B cell (primary cell): ENCODE results near the gene HOXB4. TPM values are rescaled to one million over a fixed set of nuclear protein-coding genes. Genes with fewer than 3 reads are reported as not detected.

Source experiments
- ATAC-seq: fragments of 200-7000 bp; cut with Tn5 transposase; one replicate; pipeline ENCODE4 v1.10.0; 2021; ENCODE audit warnings: low read depth, mild to moderate bottlenecking, moderate number of reproducible peaks, moderate library complexity
- CTCF ChIA-PET: fragments of 350-600 bp; sonication (Branson Sonifier 250); formaldehyde crosslinking; loops from one replicate; lab custom pipeline; 2021; ENCODE audit warnings: antibody characterized with exemption, inconsistent platforms; lab: Charles Lee
- POLR2A ChIA-PET: fragments of 350-600 bp; sonication (Branson Sonifier 250); formaldehyde crosslinking; loops from one replicate; lab custom pipeline; 2021; ENCODE audit warnings: antibody characterized with exemption; lab: Charles Lee
- DNase-seq: peaks from one replicate; pipeline ENCODE4 v3.0.0; 2013
- H2AFZ ChIP-seq: 2 replicates; pipeline ENCODE4 v1.6.1; 2012; ENCODE audit warnings: mild to moderate bottlenecking, low read depth, low read length; ENCODE audit not compliant: insufficient read depth, poor library complexity, severe bottlenecking
- H3K27ac ChIP-seq, 2 donors: 1 replicate in 1 of 2; 2 replicates in 1 of 2; pipeline ENCODE4 v1.5.1; 2012 to 2013; ENCODE audit warnings: low read length in 2 of 2, mild to moderate bottlenecking in 2 of 2, moderate library complexity in 1 of 2
- H3K27me3 ChIP-seq, 4 experiments: fragments of 200-600 bp in 1 of 4; sonication (generic) in 1 of 4; replicated peaks in 1 of 4; 1 replicate in 2 of 4; 2 replicates in 2 of 4; pipeline versions ENCODE4 v1.6.1 to v1.7.0; 2013 to 2016; ENCODE audit warnings: low read length in 3 of 4, mild to moderate bottlenecking in 2 of 4, mixed read lengths in 1 of 4, moderate library complexity in 1 of 4; ENCODE audit not compliant: insufficient read depth in 4 of 4, control insufficient read depth in 3 of 4; ENCODE audit errors: control extremely low read depth in 1 of 4
- H3K36me3 ChIP-seq, 2 experiments: replicated peaks in 1 of 2; 1 replicate in 1 of 2; 2 replicates in 1 of 2; pipeline versions ENCODE4 v1.6.1 to v1.7.1; 2013; ENCODE audit warnings: low read length in 1 of 2; ENCODE audit not compliant: insufficient read depth in 2 of 2, control insufficient read depth in 1 of 2; ENCODE audit errors: control extremely low read depth in 1 of 2, extremely low read depth in 1 of 2
- H3K4me1 ChIP-seq, 2 donors: fragments of 200-600 bp in 1 of 2; sonication (generic) in 1 of 2; 1 replicate in 1 of 2; 2 replicates in 1 of 2; pipeline versions ENCODE4 v1.5.1 to v1.6.1; 2013 to 2017; ENCODE audit warnings: low read length in 2 of 2; ENCODE audit not compliant: control insufficient read depth in 2 of 2, insufficient read depth in 2 of 2
- H3K4me2 ChIP-seq: replicated peaks from 2 replicates; pipeline ENCODE3; 2012; ENCODE audit warnings: mild to moderate bottlenecking, low read depth, low read length; ENCODE audit not compliant: poor library complexity, severe bottlenecking
- H3K4me3 ChIP-seq, 5 experiments: fragments of 200-600 bp in 1 of 5; sonication (generic) in 1 of 5; 1 replicate in 3 of 5; 2 replicates in 2 of 5; pipeline versions ENCODE4 v1.5.1 to v1.7.0; 2011 to 2016; ENCODE audit warnings: low read length in 4 of 5, mild to moderate bottlenecking in 4 of 5, low read depth in 2 of 5, control low read depth in 1 of 5, moderate library complexity in 1 of 5; ENCODE audit not compliant: insufficient read depth in 1 of 5; ENCODE audit errors: control extremely low read depth in 1 of 5, extremely low read depth in 1 of 5
- H3K79me2 ChIP-seq: fragments of 200-600 bp; sonication (generic); one replicate; pipeline ENCODE4 v1.6.0; 2016; ENCODE audit warnings: low read length; ENCODE audit not compliant: control insufficient read depth, insufficient read depth
- H3K9ac ChIP-seq: fragments of 200-600 bp; sonication (generic); 2 replicates; pipeline ENCODE4 v1.6.1; 2017; ENCODE audit warnings: mild to moderate bottlenecking, low read length, moderate library complexity
- H3K9me3 ChIP-seq, 3 donors: one replicate each; pipeline versions ENCODE4 v1.6.1 to v1.7.1; 2013; ENCODE audit warnings: low read length in 2 of 3; ENCODE audit not compliant: control insufficient read depth in 2 of 3, insufficient read depth in 1 of 3; ENCODE audit errors: control extremely low read depth in 1 of 3
- H4K20me1 ChIP-seq: 2 replicates; pipeline ENCODE4 v1.6.0; 2012; ENCODE audit warnings: mild to moderate bottlenecking, low read length; ENCODE audit not compliant: insufficient read depth, control insufficient read depth, poor library complexity, severe bottlenecking
- H3K27ac Mint-ChIP-seq: one replicate; pipeline ENCODE4 v1.8.0; 2021; ENCODE audit warnings: mixed read lengths
- H3K27me3 Mint-ChIP-seq: one replicate; pipeline ENCODE4 v1.8.0; 2021; ENCODE audit warnings: mixed read lengths
- H3K4me1 Mint-ChIP-seq: one replicate; pipeline ENCODE4 v1.8.0; 2021; ENCODE audit warnings: mixed read lengths
- H3K4me3 Mint-ChIP-seq: one replicate; pipeline ENCODE4 v1.8.0; 2021; ENCODE audit warnings: mixed read lengths
- H3K9me3 Mint-ChIP-seq: one replicate; pipeline ENCODE4 v1.8.0; 2022; ENCODE audit warnings: mixed read lengths; ENCODE audit not compliant: insufficient read depth
- CTCF ChIP-seq: fragments of 200-600 bp; IDR thresholded peaks from one replicate; pipeline ENCODE4 v1.8.0; 2022; ENCODE audit warnings: antibody characterized with exemption, mild to moderate bottlenecking
- EZH2 ChIP-seq: IDR thresholded peaks from 2 replicates; pipeline ENCODE4 v1.6.1; 2012; ENCODE audit warnings: borderline replicate concordance, low read depth, mild to moderate bottlenecking, moderate library complexity, low read length; ENCODE audit not compliant: insufficient read depth, poor library complexity, severe bottlenecking
- WGBS: methylation state at CpG from one replicate; pipeline ENCODE4 v1.1.5; 2013; ENCODE audit warnings: missing lambda C conversion rate; ENCODE audit not compliant: insufficient coverage; 5-methylcytosine and 5-hydroxymethylcytosine counted together
- intact Hi-C: fragments of 100-400 bp; cut with micrococcal nuclease; formaldehyde crosslinking; loops from one replicate; pipeline ENCODE4 v1.10.0; 2022
- polyA plus RNA-seq: library from polyadenylated mRNA; depleted of rRNA; stranded (reverse); fragments of >200 nt; gene quantifications from 2 replicates; pipeline ENCODE4 v1.2.3, GENCODE V29; 2012
- total RNA-seq, 2 donors: library from RNA; stranded (reverse); fragments of 120-200 nt in 1 of 2; gene quantifications; 1 replicate in 1 of 2; 2 replicates in 1 of 2; pipeline versions ENCODE4 v1.2.3 to v1.2.4, GENCODE V29; 2013 to 2022

The HOXB4 gene
- total and polyA plus RNA-seq, 2 donors (not counting 1 experiment from before 2014, with no cell fraction given) = 0.85 to 1.7 TPM

- H3K79me2 ChIP-seq = no peaks in the 10 kb centered on the region
- H4K20me1 ChIP-seq = peaks cover 3% of the 10 kb centered on the region
- H3K4me3 ChIP-seq = no peak overlapping the region
- ChIA-PET CTCF (interaction anchor here (0.6 to 5.0 kb wide), 8 partner anchors 8 to 283 kb away, joined by 3 to 68 read pairs (median 4); no protein-coding TSS in a partner anchor), POLR2A (no interaction called here)
- peaks cover 0 to 99% (median 85%) of the 10 kb centered on the region in 4 experiments for H3K27me3 ChIP-seq
- H3K4me3 Mint-ChIP-seq = peak overlapping the region; percentile 58
- no peak for ATAC-seq
- DNase-seq = peak; percentile 9
- H3K4me1 ChIP-seq = peaks cover 46 to 57% of the 10 kb centered on the region in 2 donors
- no peak overlapping the region for H3K4me2 ChIP-seq
- peaks cover 41% of the 10 kb centered on the region for H3K4me1 Mint-ChIP-seq
- H3K36me3 ChIP-seq = no peaks in the 10 kb centered on the region
- peaks cover 0 to 11% (median 0%) of the 10 kb centered on the region in 3 donors for H3K9me3 ChIP-seq
- H2AFZ ChIP-seq = no peak overlapping the region
- H3K27ac Mint-ChIP-seq = no peak overlapping the region
- H3K27ac ChIP-seq = no peak overlapping the region
- H3K27me3 Mint-ChIP-seq = peaks cover 91% of the 10 kb centered on the region
- intact Hi-C loops = no loop called here
- H3K9me3 Mint-ChIP-seq = no peaks in the 10 kb centered on the region
- TF ChIP-seq EZH2 = no peak
- no peak for TF ChIP-seq CTCF
- H3K9ac ChIP-seq = no peak overlapping the region
Observed at GRCh38 chr17:48590607-48591161, 12.5 kb upstream of the HOXB4 start.

- no peak within 1 kb of the TSS for H2AFZ ChIP-seq
- H3K27me3 ChIP-seq = peaks cover 0 to 99% (median 83%) of the 10 kb centered on the region in 4 experiments
- H3K9me3 Mint-ChIP-seq = no peaks in the 10 kb centered on the region
- peaks cover 52 to 61% of the 10 kb centered on the region in 2 donors for H3K4me1 ChIP-seq
- DNase-seq = peak; percentile 48
- ChIA-PET CTCF (interaction anchor here (0.6 to 2.2 kb wide), 7 partner anchors 9 to 282 kb away, joined by 3 to 6 read pairs (median 4); no protein-coding TSS in a partner anchor), POLR2A (no interaction called here)
- TF ChIP-seq EZH2 (peak; percentile 57), CTCF (no peak)
- intact Hi-C loops = no loop called here
- peak within 1 kb of the TSS; percentile 32 for H3K27ac Mint-ChIP-seq
- peaks cover 47% of the 10 kb centered on the region for H3K4me1 Mint-ChIP-seq
- H3K27me3 Mint-ChIP-seq = peaks cover 91% of the 10 kb centered on the region
- WGBS = 19% methylated on average over 5 of the region's 23 CpGs
- H3K9ac ChIP-seq = peak within 1 kb of the TSS; percentile 1
- H3K36me3 ChIP-seq = no peaks in the 10 kb centered on the region
- H3K4me3 Mint-ChIP-seq = peak within 1 kb of the TSS; percentile 58
- no peak for ATAC-seq
- no peak within 1 kb of the TSS for H3K27ac ChIP-seq
- peak within 1 kb of the TSS in 2 of 5 experiments; percentile 15 to 17 for H3K4me3 ChIP-seq
- H3K9me3 ChIP-seq = peaks cover 0 to 11% (median 0%) of the 10 kb centered on the region in 3 donors
- peaks cover 4% of the 10 kb centered on the region for H4K20me1 ChIP-seq
- no peaks in the 10 kb centered on the region for H3K79me2 ChIP-seq
- peak within 1 kb of the TSS; percentile 53 for H3K4me2 ChIP-seq
Observed at GRCh38 chr17:48589831-48590606, 11.9 kb upstream of the HOXB4 start, which contains the start of gene HOXB3. TSS of gene HOXB3 (minus strand) at chr17:48590241. CDS start at chr17:48552474, 37,767 bp downstream.
